GM06990 (cell line): ENCODE results near the gene RPS8.

Experiments used
- DNase-seq: peaks from one replicate; pipeline ENCODE4 v3.0.0-alpha.2; 2011; ENCODE audit not compliant: insufficient read length; ENCODE audit errors: extremely low read depth
- H3K27me3 ChIP-seq: replicated peaks from 2 replicates; pipeline ENCODE4 v1.6.0; 2011; ENCODE audit warnings: low read length; ENCODE audit not compliant: control insufficient read depth, insufficient read depth
- H3K36me3 ChIP-seq: 2 replicates; pipeline ENCODE4 v1.5.1; 2011; ENCODE audit warnings: low read length; ENCODE audit not compliant: control insufficient read depth, insufficient read depth
- H3K4me3 ChIP-seq: replicated peaks from 2 replicates; pipeline ENCODE4 v1.5.1; 2011; ENCODE audit warnings: low read depth, mild to moderate bottlenecking, control low read depth, low read length
- CTCF ChIP-seq: IDR thresholded peaks from 2 replicates; pipeline ENCODE4 v1.5.1; 2011; ENCODE audit warnings: low read length, control low read depth, mild to moderate bottlenecking, inconsistent platforms; ENCODE audit not compliant: insufficient read depth, poor library complexity, severe bottlenecking

Gene RPS8

DNA sequence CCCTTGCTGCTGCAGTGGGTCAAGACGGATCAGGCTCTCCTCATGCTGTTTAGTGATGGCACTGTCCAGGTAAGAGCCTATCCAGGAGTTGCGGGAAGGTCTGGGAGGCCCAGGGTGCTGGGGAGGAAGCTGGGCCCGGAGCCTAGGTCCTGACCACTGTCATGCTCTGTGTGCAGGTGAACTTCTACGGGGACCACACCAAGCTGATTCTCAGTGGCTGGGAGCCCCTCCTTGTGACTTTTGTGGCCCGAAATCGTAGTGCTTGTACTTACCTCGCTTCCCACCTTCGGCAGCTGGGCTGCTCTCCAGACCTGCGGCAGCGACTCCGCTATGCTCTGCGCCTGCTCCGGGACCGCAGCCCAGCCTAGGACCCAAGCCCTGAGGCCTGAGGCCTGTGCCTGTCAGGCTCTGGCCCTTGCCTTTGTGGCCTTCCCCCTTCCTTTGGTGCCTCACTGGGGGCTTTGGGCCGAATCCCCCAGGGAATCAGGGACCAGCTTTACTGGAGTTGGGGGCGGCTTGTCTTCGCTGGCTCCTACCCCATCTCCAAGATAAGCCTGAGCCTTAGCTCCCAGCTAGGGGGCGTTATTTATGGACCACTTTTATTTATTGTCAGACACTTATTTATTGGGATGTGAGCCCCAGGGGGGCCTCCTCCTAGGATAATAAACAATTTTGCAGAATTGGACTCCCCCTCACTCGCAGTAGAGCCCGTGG is 30.1 kb downstream of the RPS8 start:
- no peak for DNase-seq
- no peaks in the 10 kb centered on the region for H3K27me3 ChIP-seq
- H3K36me3 ChIP-seq = peaks cover 30% of the 10 kb centered on the region
- TF ChIP-seq CTCF = no peak
- H3K4me3 ChIP-seq = no peak overlapping the region

GRCh38 chr1:44806025-44806703 is 30.8 kb downstream of the RPS8 start:
- TF ChIP-seq CTCF = no peak
- Histone ChIP-seq H3K27me3 (no peaks in the 10 kb centered on the region), H3K4me3 (no peak overlapping the region), H3K36me3 (peaks cover 30% of the 10 kb centered on the region)
- no peak for DNase-seq

GRCh38 chr1:44806704-44807363 is 31.5 kb downstream of the RPS8 start, which contains the start of gene DYNLT4:
Gene DYNLT4, minus strand, starts transcription at chr1:44807351. Its CDS starts 683 bp downstream, at chr1:44806668.
- DNase-seq = no peak
- Histone ChIP-seq H3K4me3 (no peak within 1 kb of the TSS), H3K27me3 (no peaks in the 10 kb centered on the region), H3K36me3 (peaks cover 30% of the 10 kb centered on the region)
- TF ChIP-seq CTCF = no peak

- DNase-seq = peak; percentile 79
- Histone ChIP-seq H3K27me3 (no peaks in the 10 kb centered on the region), H3K36me3 (peaks cover 28% of the 10 kb centered on the region), H3K4me3 (no peak overlapping the region)
- no peak for TF ChIP-seq CTCF
These were observed 32.2 kb downstream of the RPS8 start for GRCh38 chr1:44807364-44808062.

GRCh38 chr1:44808063-44808937 is 33.0 kb downstream of the RPS8 start, which contains the start of gene BTBD19:
Gene BTBD19, plus strand, starts transcription at chr1:44808523. Its CDS starts 298 bp downstream, at chr1:44808821.
- peaks cover 23% of the 10 kb centered on the region for H3K36me3 ChIP-seq
- DNase-seq = no peak
- TF ChIP-seq CTCF = no peak
- no peaks in the 10 kb centered on the region for H3K27me3 ChIP-seq
- no peak within 1 kb of the TSS for H3K4me3 ChIP-seq
